GM12878 (cell line): ENCODE results near the gene TRIB2.

Experiments
- CTCF ChIP-seq, 3 experiments: IDR thresholded peaks in 2 of 3; conservative IDR thresholded peaks in 1 of 3; 2 replicates each; pipeline ENCODE4 v1.5.1; 2011; ENCODE audit warnings: low read depth in 3 of 3, low read length in 3 of 3, mild to moderate bottlenecking in 3 of 3, control low read depth in 2 of 3, moderate library complexity in 2 of 3, inconsistent platforms in 1 of 3, mixed read lengths in 1 of 3; ENCODE audit not compliant: control insufficient read depth in 2 of 3, insufficient read depth in 1 of 3; ENCODE audit errors: extremely low read depth in 1 of 3
- EP300 ChIP-seq, 2 experiments: fragments of 150-350 bp in 1 of 2; IDR thresholded peaks; 2 replicates each; pipeline ENCODE4 v1.6.1; 2011 to 2012; ENCODE audit warnings: low read depth in 2 of 2, low read length in 2 of 2, borderline replicate concordance in 1 of 2, improper control_type of control experiment in 1 of 2, inconsistent platforms in 1 of 2; ENCODE audit not compliant: control insufficient read depth in 1 of 2
- EZH2 ChIP-seq: IDR thresholded peaks from 2 replicates; pipeline ENCODE4 v1.6.1; 2012; ENCODE audit warnings: low read depth, mild to moderate bottlenecking, control low read depth, inconsistent platforms, low read length, borderline replicate concordance; ENCODE audit not compliant: control insufficient read depth
- NR2C2 ChIP-seq: IDR thresholded peaks from 2 replicates; pipeline ENCODE4 v1.6.1; 2011; ENCODE audit warnings: borderline replicate concordance, low read depth; ENCODE audit not compliant: control insufficient read depth, insufficient read length
- POLR2A ChIP-seq: IDR thresholded peaks from 2 replicates; pipeline ENCODE4 v1.6.1; 2011; ENCODE audit warnings: low read depth, mild to moderate bottlenecking, low read length
- RAD21 ChIP-seq: IDR thresholded peaks from 2 replicates; pipeline ENCODE4 v1.6.1; 2011; ENCODE audit warnings: mild to moderate bottlenecking, low read depth, low read length, moderate library complexity; ENCODE audit not compliant: insufficient read depth
- RCOR1 ChIP-seq: conservative IDR thresholded peaks from 2 replicates; pipeline ENCODE4 v1.6.1; 2012; ENCODE audit warnings: low read depth, low read length, improper control_type of control experiment
- SMAD5 ChIP-seq: IDR thresholded peaks from 2 replicates; pipeline ENCODE4 v1.6.1; 2016; ENCODE audit warnings: antibody characterized with exemption, low read depth
- USF1 ChIP-seq: IDR thresholded peaks from 2 replicates; pipeline ENCODE4 v1.6.1; 2011; ENCODE audit warnings: borderline replicate concordance, low read depth, mild to moderate bottlenecking, moderate library complexity, mixed read lengths, low read length; ENCODE audit not compliant: insufficient read depth; ENCODE audit errors: extremely low read length
- USF2 ChIP-seq: IDR thresholded peaks from 2 replicates; pipeline ENCODE4 v1.6.1; 2011; ENCODE audit warnings: low read depth, low read length, improper control_type of control experiment, borderline replicate concordance
- YY1 ChIP-seq: IDR thresholded peaks from 2 replicates; pipeline ENCODE4 v1.6.1; 2011; ENCODE audit warnings: low read depth, mild to moderate bottlenecking, low read length

GRCh38 chr2:12722447-12723316 is 5.9 kb downstream of the TRIB2 start:
- TF ChIP-seq YY1 (no peak), RAD21 (no peak), USF2 (no peak), CTCF (IDR thresholded peaks at IDR 0.05 in 2 of 3, conservative IDR thresholded peaks at IDR 0.05 in 1 of 3; ENCODE audit: control insufficient read depth in 2 of 3, extremely low read depth in 1 of 3, insufficient read depth in 1 of 3, low read depth in 3 of 3, low read length in 3 of 3) (no peak), EZH2 (no peak), EP300 (IDR thresholded peaks at IDR 0.05; ENCODE audit: borderline replicate concordance in 1 of 2, control insufficient read depth in 1 of 2, low read depth in 2 of 2, low read length in 2 of 2) (no peak), USF1 (no peak), POLR2A (no peak), NR2C2 (no peak), SMAD5 (no peak), RCOR1 (no peak)
